ENCODE data around the gene SARS1.

SARS1 gene

GRCh38 chr1:109213824-109214693 is at the start of gene SARS1:
SARS1 (plus strand) TSS chr1:109213918; CDS start chr1:109213993, 75 bp downstream.
- TF ChIP-seq GATA3 (IDR thresholded peaks at IDR 0.05; ENCODE audit: low read depth, low read length) (no peak), GATA2 (IDR thresholded peaks at IDR 0.05; ENCODE audit: low read depth, low read length) (no peak)

GRCh38 chr1:109164538-109164937 is 49.2 kb upstream of the SARS1 start:
- TF ChIP-seq GATA3 (IDR thresholded peaks at IDR 0.05; ENCODE audit: low read depth, low read length): no peak
- no peak for TF ChIP-seq GATA2 (IDR thresholded peaks at IDR 0.05; ENCODE audit: low read depth, low read length)

- TF ChIP-seq GATA3 (IDR thresholded peaks at IDR 0.05; ENCODE audit: low read depth, low read length) (no peak), GATA2 (IDR thresholded peaks at IDR 0.05; ENCODE audit: low read depth, low read length) (no peak)
Observed at GRCh38 chr1:109167001-109167506, 46.7 kb upstream of the SARS1 start.

GRCh38 chr1:109170035-109170764 is 43.5 kb upstream of the SARS1 start:
- TF ChIP-seq GATA2 (IDR thresholded peaks at IDR 0.05; ENCODE audit: low read depth, low read length) (no peak), GATA3 (IDR thresholded peaks at IDR 0.05; ENCODE audit: low read depth, low read length) (no peak)

- no peak for TF ChIP-seq GATA2 (IDR thresholded peaks at IDR 0.05; ENCODE audit: low read depth, low read length)
- TF ChIP-seq GATA3 (IDR thresholded peaks at IDR 0.05; ENCODE audit: low read depth, low read length): no peak
Observed at GRCh38 chr1:109171646-109172045, 42.1 kb upstream of the SARS1 start.

- TF ChIP-seq GATA2 (IDR thresholded peaks at IDR 0.05; ENCODE audit: low read depth, low read length) (no peak), GATA3 (IDR thresholded peaks at IDR 0.05; ENCODE audit: low read depth, low read length) (no peak)
Observed at GRCh38 chr1:109181085-109181806, 32.5 kb upstream of the SARS1 start.

- TF ChIP-seq GATA3 (IDR thresholded peaks at IDR 0.05; ENCODE audit: low read depth, low read length) (no peak), GATA2 (IDR thresholded peaks at IDR 0.05; ENCODE audit: low read depth, low read length) (no peak)
Observed at GRCh38 chr1:109181807-109182163, 31.9 kb upstream of the SARS1 start.

GRCh38 chr1:109183058-109183738 is 30.5 kb upstream of the SARS1 start:
- no peak for TF ChIP-seq GATA2 (IDR thresholded peaks at IDR 0.05; ENCODE audit: low read depth, low read length)
- TF ChIP-seq GATA3 (IDR thresholded peaks at IDR 0.05; ENCODE audit: low read depth, low read length): no peak

GRCh38 chr1:109184687-109185086 is 29.0 kb upstream of the SARS1 start:
- TF ChIP-seq GATA2 (IDR thresholded peaks at IDR 0.05; ENCODE audit: low read depth, low read length) (no peak), GATA3 (IDR thresholded peaks at IDR 0.05; ENCODE audit: low read depth, low read length) (no peak)

- TF ChIP-seq GATA3 (IDR thresholded peaks at IDR 0.05; ENCODE audit: low read depth, low read length): no peak
- no peak for TF ChIP-seq GATA2 (IDR thresholded peaks at IDR 0.05; ENCODE audit: low read depth, low read length)
Observed at GRCh38 chr1:109185357-109185756, 28.4 kb upstream of the SARS1 start.

- TF ChIP-seq GATA3 (IDR thresholded peaks at IDR 0.05; ENCODE audit: low read depth, low read length): no peak
- TF ChIP-seq GATA2 (IDR thresholded peaks at IDR 0.05; ENCODE audit: low read depth, low read length): no peak
Observed at GRCh38 chr1:109185990-109186732, 27.6 kb upstream of the SARS1 start.

- no peak for TF ChIP-seq GATA3 (IDR thresholded peaks at IDR 0.05; ENCODE audit: low read depth, low read length)
- no peak for TF ChIP-seq GATA2 (IDR thresholded peaks at IDR 0.05; ENCODE audit: low read depth, low read length)
Observed at GRCh38 chr1:109186733-109187086, 27.0 kb upstream of the SARS1 start.

- TF ChIP-seq GATA3 (IDR thresholded peaks at IDR 0.05; ENCODE audit: low read depth, low read length): no peak
- no peak for TF ChIP-seq GATA2 (IDR thresholded peaks at IDR 0.05; ENCODE audit: low read depth, low read length)
Observed at GRCh38 chr1:109187127-109187526, 26.6 kb upstream of the SARS1 start.

Data from SH-SY5Y (cell line).